SH-SY5Y (cell line): ENCODE results near the gene TOR1A.

ENCODE experiments used
- GATA2 ChIP-seq: IDR thresholded peaks from 2 replicates; pipeline ENCODE4 v1.6.1; 2011; ENCODE audit warnings: mild to moderate bottlenecking, low read depth, low read length
- GATA3 ChIP-seq: IDR thresholded peaks from 2 replicates; pipeline ENCODE4 v1.6.1; 2011; ENCODE audit warnings: low read depth, mild to moderate bottlenecking, low read length, moderate library complexity

- TF ChIP-seq GATA2: no peak
- TF ChIP-seq GATA3: no peak
These were observed 46.8 kb downstream of the TOR1A start for GRCh38 chr9:129776938-129777768.
